Measurements from ENCODE around the gene CFAP206.

The CFAP206 gene

GRCh38 chr6:87376643-87377042, 31.1 kb upstream of the CFAP206 start:
- DNase-seq (ENCODE audit: extremely low spot score), result no peak
- POLR2A ChIA-PET, result no interaction called here
- CTCF ChIA-PET, result interaction anchor here (3.4 kb wide), 1 partner anchor 17 kb away, joined by 14 read pairs; no protein-coding TSS in a partner anchor
- no peak for TF ChIP-seq CTCF (IDR thresholded peaks at IDR 0.05; ENCODE audit: control extremely low read depth, extremely low read depth, low read depth, missing control alignments)

- peak; percentile 12 for DNase-seq (ENCODE audit: extremely low spot score)
- no peak for TF ChIP-seq CTCF (IDR thresholded peaks at IDR 0.05; ENCODE audit: control extremely low read depth, extremely low read depth, low read depth, missing control alignments)
- ChIA-PET CTCF (interaction anchor here (1.3 to 2.2 kb wide), 4 partner anchors 9 to 300 kb away, joined by 4 to 9 read pairs (median 7); no protein-coding TSS in a partner anchor), POLR2A (no interaction called here)
Measured at GRCh38 chr6:87378947-87379346, 28.8 kb upstream of the CFAP206 start.

- no peak for TF ChIP-seq CTCF (IDR thresholded peaks at IDR 0.05; ENCODE audit: control extremely low read depth, extremely low read depth, low read depth, missing control alignments)
- ChIA-PET POLR2A (no interaction called here), CTCF (interaction anchor here (1.5 to 3.0 kb wide), 2 partner anchors 11 to 99 kb away, joined by 3 to 19 read pairs; no protein-coding TSS in a partner anchor)
- DNase-seq (ENCODE audit: extremely low spot score), result no peak
Measured at GRCh38 chr6:87382861-87383260, 24.9 kb upstream of the CFAP206 start.

GRCh38 chr6:87384038-87384437, 23.7 kb upstream of the CFAP206 start:
- ChIA-PET CTCF (interaction anchor here (1.3 to 3.0 kb wide), 2 partner anchors 9 to 305 kb away, joined by 3 to 19 read pairs; no protein-coding TSS in a partner anchor), POLR2A (no interaction called here)
- TF ChIP-seq CTCF (IDR thresholded peaks at IDR 0.05; ENCODE audit: control extremely low read depth, extremely low read depth, low read depth, missing control alignments), result no peak
- DNase-seq (ENCODE audit: extremely low spot score), result no peak

- DNase-seq (ENCODE audit: extremely low spot score), result no peak
- TF ChIP-seq CTCF (IDR thresholded peaks at IDR 0.05; ENCODE audit: control extremely low read depth, extremely low read depth, low read depth, missing control alignments), result no peak
- CTCF ChIA-PET, result interaction anchor here (1.3 to 3.0 kb wide), 2 partner anchors 9 to 305 kb away, joined by 3 to 19 read pairs; no protein-coding TSS in a partner anchor
- POLR2A ChIA-PET, result no interaction called here
Measured at GRCh38 chr6:87384449-87384848, 23.3 kb upstream of the CFAP206 start.

GRCh38 chr6:87391334-87391733, 16.4 kb upstream of the CFAP206 start:
- TF ChIP-seq CTCF (IDR thresholded peaks at IDR 0.05; ENCODE audit: control extremely low read depth, extremely low read depth, low read depth, missing control alignments), result peak; percentile 73
- ChIA-PET POLR2A (no interaction called here), CTCF (interaction anchor here (0.7 to 4.2 kb wide), 8 partner anchors 9 to 1480 kb away, joined by 3 to 26 read pairs (median 8); no protein-coding TSS in a partner anchor)
- peak; percentile 48 for DNase-seq (ENCODE audit: extremely low spot score)

Data from GM10248 (cell line).